ENCODE measurements around the gene SERPINB13.

The SERPINB13 gene

DNA sequence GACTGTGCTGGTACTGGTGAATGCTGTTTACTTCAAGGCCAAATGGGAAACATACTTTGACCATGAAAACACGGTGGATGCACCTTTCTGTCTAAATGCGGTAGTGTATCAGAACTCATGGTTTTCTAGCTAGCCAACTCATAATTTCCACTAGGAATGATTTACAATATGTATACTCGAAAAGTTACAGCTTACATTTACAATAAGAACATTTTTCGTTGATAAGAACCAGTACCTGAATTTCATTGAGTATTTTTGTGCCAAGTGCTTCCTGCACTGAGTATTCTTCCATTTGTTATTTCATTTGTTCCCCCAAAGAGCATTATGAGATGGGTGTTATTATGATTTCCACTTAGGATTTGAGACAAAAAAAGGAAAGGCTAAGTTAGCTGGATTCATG, 23.1 kb upstream of the SERPINB13 start:
- Mint-ChIP-seq H3K4me1 (no peaks in the 10 kb centered on the region), H3K4me3 (no peak overlapping the region), H3K36me3 (ENCODE audit: low read depth) (no peaks in the 10 kb centered on the region), H3K27ac (no peak overlapping the region), H3K9me3 (no peaks in the 10 kb centered on the region), H3K27me3 (ENCODE audit: low read depth) (peaks cover under 1% of the 10 kb centered on the region)
- TF ChIP-seq, protein P1, sequence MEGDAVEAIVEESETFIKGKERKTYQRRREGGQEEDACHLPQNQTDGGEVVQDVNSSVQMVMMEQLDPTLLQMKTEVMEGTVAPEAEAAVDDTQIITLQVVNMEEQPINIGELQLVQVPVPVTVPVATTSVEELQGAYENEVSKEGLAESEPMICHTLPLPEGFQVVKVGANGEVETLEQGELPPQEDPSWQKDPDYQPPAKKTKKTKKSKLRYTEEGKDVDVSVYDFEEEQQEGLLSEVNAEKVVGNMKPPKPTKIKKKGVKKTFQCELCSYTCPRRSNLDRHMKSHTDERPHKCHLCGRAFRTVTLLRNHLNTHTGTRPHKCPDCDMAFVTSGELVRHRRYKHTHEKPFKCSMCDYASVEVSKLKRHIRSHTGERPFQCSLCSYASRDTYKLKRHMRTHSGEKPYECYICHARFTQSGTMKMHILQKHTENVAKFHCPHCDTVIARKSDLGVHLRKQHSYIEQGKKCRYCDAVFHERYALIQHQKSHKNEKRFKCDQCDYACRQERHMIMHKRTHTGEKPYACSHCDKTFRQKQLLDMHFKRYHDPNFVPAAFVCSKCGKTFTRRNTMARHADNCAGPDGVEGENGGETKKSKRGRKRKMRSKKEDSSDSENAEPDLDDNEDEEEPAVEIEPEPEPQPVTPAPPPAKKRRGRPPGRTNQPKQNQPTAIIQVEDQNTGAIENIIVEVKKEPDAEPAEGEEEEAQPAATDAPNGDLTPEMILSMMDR (IDR thresholded peaks at IDR 0.05; ENCODE audit: unreplicated experiment in 3 of 3) = no peak

DNA sequence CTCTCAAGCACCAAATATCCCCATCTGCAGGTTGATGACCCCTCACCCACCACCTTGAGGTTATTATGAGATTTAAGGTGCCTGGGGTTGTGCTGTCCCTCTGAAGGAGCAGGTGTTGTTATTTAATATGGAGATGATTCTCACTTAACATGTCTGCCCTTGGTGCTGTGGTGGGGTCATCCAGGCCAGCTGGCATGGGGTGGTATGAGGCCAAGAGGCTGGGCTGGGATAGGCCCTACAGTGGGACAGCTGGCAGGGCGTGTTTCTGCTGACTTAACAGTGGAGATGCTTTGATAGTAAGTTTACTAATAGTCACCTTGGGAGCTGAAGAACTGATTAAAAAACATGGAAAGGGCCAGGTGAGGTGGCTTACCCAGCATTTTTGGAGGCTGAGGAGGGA, 22.6 kb upstream of the SERPINB13 start:
- TF ChIP-seq, protein P1 (IDR thresholded peaks at IDR 0.05; ENCODE audit: unreplicated experiment in 3 of 3) = no peak
- no peaks in the 10 kb centered on the region for H3K4me1 Mint-ChIP-seq

DNA sequence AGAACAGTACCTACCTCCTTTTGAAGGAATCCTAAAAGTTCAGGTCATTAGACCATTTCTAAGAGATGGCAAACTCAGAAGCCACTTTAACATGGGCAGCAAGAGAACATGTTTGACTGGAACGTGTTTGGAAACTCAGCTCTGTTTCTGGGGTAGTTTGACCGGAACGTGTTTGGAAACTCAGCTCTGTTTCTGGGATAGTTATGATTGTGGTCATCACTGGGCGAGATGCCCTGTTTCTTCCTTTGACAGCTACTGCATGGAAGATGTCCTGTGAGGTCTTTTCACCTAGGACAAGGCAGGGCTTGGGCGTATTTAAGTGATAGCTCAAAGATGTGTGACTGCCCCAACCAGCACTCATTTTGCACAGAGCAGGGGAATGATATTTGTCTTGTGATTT, 19.9 kb upstream of the SERPINB13 start:
- Mint-ChIP-seq H3K27me3 (ENCODE audit: low read depth) (no peaks in the 10 kb centered on the region), H3K9me3 (no peaks in the 10 kb centered on the region), H3K4me1 (peaks cover 9% of the 10 kb centered on the region), H3K36me3 (ENCODE audit: low read depth) (no peaks in the 10 kb centered on the region), H3K27ac (no peak overlapping the region), H3K4me3 (no peak overlapping the region)
- TF ChIP-seq, protein P1 (IDR thresholded peaks at IDR 0.05; ENCODE audit: unreplicated experiment in 3 of 3) = no peak

More for the DNA sequence above, 22.6 kb upstream of the SERPINB13 start:
- Mint-ChIP-seq H3K36me3 (ENCODE audit: low read depth) (no peaks in the 10 kb centered on the region), H3K4me3 (no peak overlapping the region), H3K27ac (no peak overlapping the region), H3K27me3 (ENCODE audit: low read depth) (no peaks in the 10 kb centered on the region), H3K9me3 (no peaks in the 10 kb centered on the region)

DNA sequence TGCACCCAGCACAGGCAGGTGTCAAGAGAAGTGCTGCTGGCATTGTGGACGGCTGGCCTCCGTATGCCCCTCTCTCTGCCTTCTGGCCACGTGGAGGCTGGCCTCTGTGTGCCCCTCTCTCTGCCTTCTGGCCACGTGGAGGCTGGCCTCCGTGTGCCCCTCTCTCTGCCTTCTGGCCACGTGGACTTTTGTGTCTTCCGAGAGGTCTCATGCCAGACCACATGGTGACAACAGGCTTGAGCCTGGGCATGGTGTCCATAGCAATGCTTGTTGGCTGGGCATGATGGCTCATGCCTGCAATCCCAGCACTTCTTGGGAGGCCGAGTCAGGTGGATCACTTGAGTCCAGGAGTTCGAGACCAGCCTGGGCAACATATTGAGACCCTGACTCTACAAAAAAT, 19.3 kb upstream of the SERPINB13 start:
- Mint-ChIP-seq H3K27me3 (ENCODE audit: low read depth) (no peaks in the 10 kb centered on the region), H3K27ac (no peak overlapping the region), H3K4me1 (peaks cover 9% of the 10 kb centered on the region), H3K9me3 (no peaks in the 10 kb centered on the region), H3K4me3 (no peak overlapping the region), H3K36me3 (ENCODE audit: low read depth) (no peaks in the 10 kb centered on the region)
- TF ChIP-seq, protein P1 (IDR thresholded peaks at IDR 0.05; ENCODE audit: unreplicated experiment in 3 of 3) = no peak

DNA sequence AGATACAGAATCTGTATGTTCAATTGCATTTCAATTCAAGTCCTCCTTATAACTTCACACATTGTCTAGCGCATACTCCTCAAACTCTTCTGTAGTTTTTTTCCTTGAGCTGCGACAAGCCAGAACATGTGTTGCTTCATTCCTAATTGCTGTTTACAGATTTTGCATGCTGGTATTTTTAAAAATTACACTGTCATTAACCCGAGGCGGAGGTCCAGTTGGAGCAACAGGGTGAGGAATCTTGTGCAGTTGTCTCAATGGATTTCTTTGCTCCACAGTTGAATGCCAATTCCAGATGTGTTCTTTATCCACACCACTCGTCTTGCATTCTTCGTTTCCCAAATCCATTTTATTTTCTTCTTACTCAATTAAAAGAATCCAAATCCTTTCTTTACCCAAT, 16.4 kb upstream of the SERPINB13 start:
- no peak overlapping the region for H3K27ac Mint-ChIP-seq

DNA sequence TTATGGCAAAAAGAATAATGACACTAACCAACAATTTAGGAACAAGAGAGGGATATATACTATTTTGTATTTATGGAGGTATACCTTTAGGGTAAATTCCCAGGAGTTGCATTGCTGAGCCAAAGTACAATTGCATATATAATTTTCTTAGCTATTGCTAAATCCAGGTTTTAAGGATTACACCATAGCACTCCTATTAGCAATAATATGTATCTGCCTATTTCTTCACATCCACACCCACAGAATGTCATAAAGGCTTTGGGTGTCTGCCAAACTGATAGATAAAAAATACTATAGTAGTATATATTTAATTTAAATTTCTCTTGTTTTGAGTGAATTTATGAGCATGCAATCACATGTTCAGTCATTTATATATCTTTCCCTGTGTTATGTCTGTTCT, 11.5 kb upstream of the SERPINB13 start:
- Mint-ChIP-seq H3K4me3 (no peak overlapping the region), H3K27me3 (ENCODE audit: low read depth) (no peaks in the 10 kb centered on the region), H3K4me1 (peaks cover 6% of the 10 kb centered on the region), H3K9me3 (no peaks in the 10 kb centered on the region), H3K36me3 (ENCODE audit: low read depth) (no peaks in the 10 kb centered on the region), H3K27ac (no peak overlapping the region)
- TF ChIP-seq, protein P1 (IDR thresholded peaks at IDR 0.05; ENCODE audit: unreplicated experiment in 3 of 3) = no peak

More for the DNA sequence above, 16.4 kb upstream of the SERPINB13 start:
- TF ChIP-seq, protein P1 (IDR thresholded peaks at IDR 0.05; ENCODE audit: unreplicated experiment in 3 of 3) = no peak
- Mint-ChIP-seq H3K4me1 (peaks cover 9% of the 10 kb centered on the region), H3K4me3 (no peak overlapping the region), H3K27me3 (ENCODE audit: low read depth) (no peaks in the 10 kb centered on the region), H3K9me3 (no peaks in the 10 kb centered on the region), H3K36me3 (ENCODE audit: low read depth) (no peaks in the 10 kb centered on the region)
